ENCODE measurements around the gene DLGAP1. TPM values are rescaled to one million over a fixed set of nuclear protein-coding genes. Genes with fewer than 3 reads are reported as not detected.
A peak's percentile ranks its signal among the peaks of the same experiment; 100 is the strongest.

DLGAP1 gene
- total RNA-seq, 1 experiment from 2014 or later, result 23.0 TPM

DNA sequence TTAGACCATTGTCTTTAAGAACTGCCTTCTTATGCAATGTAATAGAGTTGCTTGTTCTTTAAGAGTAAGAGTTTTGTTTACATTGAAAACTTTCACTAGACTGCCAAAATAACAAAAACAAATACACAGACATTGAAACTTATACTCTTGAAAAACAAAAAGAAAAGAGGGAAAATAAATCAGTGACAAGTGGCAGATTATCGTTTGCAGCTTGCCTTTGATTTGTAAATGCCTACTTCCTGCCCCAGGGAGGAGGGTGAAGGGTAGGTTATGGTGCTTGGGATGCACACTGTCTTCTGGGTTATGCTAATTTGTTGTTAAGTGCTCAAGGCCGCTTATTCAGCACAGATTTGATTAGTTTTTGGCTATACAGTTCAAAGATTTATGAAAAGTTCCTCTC lies 806.5 kb downstream of the DLGAP1 start:
- H3K4me1 Mint-ChIP-seq, result peaks cover 40% of the 10 kb centered on the region

GRCh38 chr18:3648200-3648599 lies 806.9 kb downstream of the DLGAP1 start:
- DNase-seq (ENCODE audit: low spot score), result no peak
- H3K36me3 Mint-ChIP-seq, result peaks cover 5% of the 10 kb centered on the region; the same call in 1 of the 2 replicates
- peaks cover 32% of the 10 kb centered on the region for H3K27me3 Mint-ChIP-seq (ENCODE audit: low read depth)
- H3K9me3 Mint-ChIP-seq, result no peaks in the 10 kb centered on the region
- POLR2A ChIA-PET, result interaction anchor here (1.0 kb wide), 1 partner anchor 8 kb away, joined by 3 read pairs; no protein-coding TSS in a partner anchor
- no peak overlapping the region for H3K27ac Mint-ChIP-seq
- TF ChIP-seq TP53 (CRISPR knock-in tag; IDR thresholded peaks at IDR 0.05) (no peak), PRRX2 (CRISPR knock-in tag; IDR thresholded peaks at IDR 0.05) (no peak), CREB1 (CRISPR knock-in tag; IDR thresholded peaks at IDR 0.05) (no peak), NFATC4 (CRISPR knock-in tag; IDR thresholded peaks at IDR 0.05) (no peak), ZNF121 (CRISPR knock-in tag; IDR thresholded peaks at IDR 0.05) (no peak), ZNF423 (CRISPR knock-in tag; IDR thresholded peaks at IDR 0.05) (no peak), KAT7 (CRISPR knock-in tag; IDR thresholded peaks at IDR 0.05; ENCODE audit: borderline replicate concordance) (no peak), ZNF219 (CRISPR knock-in tag; IDR thresholded peaks at IDR 0.05; ENCODE audit: borderline replicate concordance) (no peak), E2F5 (CRISPR knock-in tag; IDR thresholded peaks at IDR 0.05) (no peak)
- peaks cover 38% of the 10 kb centered on the region for H3K4me1 Mint-ChIP-seq
- no peak for ATAC-seq
- CTCF ChIA-PET, result interaction anchor here (2.7 kb wide), 1 partner anchor 17 kb away, joined by 19 read pairs; no protein-coding TSS in a partner anchor
- H3K4me3 Mint-ChIP-seq, result no peak overlapping the region; the same call in 1 of the 2 replicates

More for the DNA sequence above, 806.5 kb downstream of the DLGAP1 start:
- CTCF ChIA-PET, result interaction anchor here (0.9 to 2.7 kb wide), 2 partner anchors 17 to 125 kb away, joined by 3 to 19 read pairs; no protein-coding TSS in a partner anchor
- Mint-ChIP-seq H3K9me3 (no peaks in the 10 kb centered on the region), H3K27me3 (ENCODE audit: low read depth) (peaks cover 32% of the 10 kb centered on the region), H3K27ac (no peak overlapping the region), H3K4me3 (peak overlapping the region; percentile 21; the same call in 1 of the 2 replicates), H3K36me3 (peaks cover 5% of the 10 kb centered on the region; the same call in 1 of the 2 replicates)
- DNase-seq (ENCODE audit: low spot score) (no peak), ATAC-seq (no peak)
- TF ChIP-seq, protein P1, sequence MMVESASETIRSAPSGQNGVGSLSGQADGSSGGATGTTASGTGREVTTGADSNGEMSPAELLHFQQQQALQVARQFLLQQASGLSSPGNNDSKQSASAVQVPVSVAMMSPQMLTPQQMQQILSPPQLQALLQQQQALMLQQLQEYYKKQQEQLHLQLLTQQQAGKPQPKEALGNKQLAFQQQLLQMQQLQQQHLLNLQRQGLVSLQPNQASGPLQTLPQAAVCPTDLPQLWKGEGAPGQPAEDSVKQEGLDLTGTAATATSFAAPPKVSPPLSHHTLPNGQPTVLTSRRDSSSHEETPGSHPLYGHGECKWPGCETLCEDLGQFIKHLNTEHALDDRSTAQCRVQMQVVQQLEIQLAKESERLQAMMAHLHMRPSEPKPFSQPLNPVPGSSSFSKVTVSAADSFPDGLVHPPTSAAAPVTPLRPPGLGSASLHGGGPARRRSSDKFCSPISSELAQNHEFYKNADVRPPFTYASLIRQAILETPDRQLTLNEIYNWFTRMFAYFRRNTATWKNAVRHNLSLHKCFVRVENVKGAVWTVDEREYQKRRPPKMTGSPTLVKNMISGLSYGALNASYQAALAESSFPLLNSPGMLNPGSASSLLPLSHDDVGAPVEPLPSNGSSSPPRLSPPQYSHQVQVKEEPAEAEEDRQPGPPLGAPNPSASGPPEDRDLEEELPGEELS (CRISPR knock-in tag; IDR thresholded peaks at IDR 0.05), result peak; percentile 66; the same call in 1 of the 2 replicates
- no peak for TF ChIP-seq MAX (CRISPR knock-in tag; IDR thresholded peaks at IDR 0.05)
- POLR2A ChIA-PET, result interaction anchor here (1.0 kb wide), 1 partner anchor 9 kb away, joined by 3 read pairs; no protein-coding TSS in a partner anchor

- DNase-seq (ENCODE audit: low spot score) (no peak), ATAC-seq (no peak)
- peaks cover 32% of the 10 kb centered on the region for H3K27me3 Mint-ChIP-seq (ENCODE audit: low read depth)
- H3K4me3 Mint-ChIP-seq, result no peak overlapping the region
- no peaks in the 10 kb centered on the region for H3K9me3 Mint-ChIP-seq
- TF ChIP-seq SP1 (CRISPR knock-in tag; conservative IDR thresholded peaks at IDR 0.05) (no peak), ZNF317 (CRISPR knock-in tag; IDR thresholded peaks at IDR 0.05; ENCODE audit: borderline replicate concordance, low read depth) (no peak), E2F5 (CRISPR knock-in tag; IDR thresholded peaks at IDR 0.05) (no peak), HMGA2 (CRISPR knock-in tag; IDR thresholded peaks at IDR 0.05) (no peak), ZNF121 (CRISPR knock-in tag; IDR thresholded peaks at IDR 0.05) (no peak), TEAD4 (CRISPR knock-in tag; IDR thresholded peaks at IDR 0.05) (no peak), GTF2I (CRISPR knock-in tag; conservative IDR thresholded peaks at IDR 0.05) (no peak), ZNF138 (CRISPR knock-in tag; conservative IDR thresholded peaks at IDR 0.05) (no peak), FOXK1 (CRISPR knock-in tag; IDR thresholded peaks at IDR 0.05) (no peak)
- TF ChIP-seq, protein P2, sequence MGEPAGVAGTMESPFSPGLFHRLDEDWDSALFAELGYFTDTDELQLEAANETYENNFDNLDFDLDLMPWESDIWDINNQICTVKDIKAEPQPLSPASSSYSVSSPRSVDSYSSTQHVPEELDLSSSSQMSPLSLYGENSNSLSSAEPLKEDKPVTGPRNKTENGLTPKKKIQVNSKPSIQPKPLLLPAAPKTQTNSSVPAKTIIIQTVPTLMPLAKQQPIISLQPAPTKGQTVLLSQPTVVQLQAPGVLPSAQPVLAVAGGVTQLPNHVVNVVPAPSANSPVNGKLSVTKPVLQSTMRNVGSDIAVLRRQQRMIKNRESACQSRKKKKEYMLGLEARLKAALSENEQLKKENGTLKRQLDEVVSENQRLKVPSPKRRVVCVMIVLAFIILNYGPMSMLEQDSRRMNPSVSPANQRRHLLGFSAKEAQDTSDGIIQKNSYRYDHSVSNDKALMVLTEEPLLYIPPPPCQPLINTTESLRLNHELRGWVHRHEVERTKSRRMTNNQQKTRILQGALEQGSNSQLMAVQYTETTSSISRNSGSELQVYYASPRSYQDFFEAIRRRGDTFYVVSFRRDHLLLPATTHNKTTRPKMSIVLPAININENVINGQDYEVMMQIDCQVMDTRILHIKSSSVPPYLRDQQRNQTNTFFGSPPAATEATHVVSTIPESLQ (CRISPR knock-in tag; IDR thresholded peaks at IDR 0.05), result no peak
- TF ChIP-seq, protein P3, sequence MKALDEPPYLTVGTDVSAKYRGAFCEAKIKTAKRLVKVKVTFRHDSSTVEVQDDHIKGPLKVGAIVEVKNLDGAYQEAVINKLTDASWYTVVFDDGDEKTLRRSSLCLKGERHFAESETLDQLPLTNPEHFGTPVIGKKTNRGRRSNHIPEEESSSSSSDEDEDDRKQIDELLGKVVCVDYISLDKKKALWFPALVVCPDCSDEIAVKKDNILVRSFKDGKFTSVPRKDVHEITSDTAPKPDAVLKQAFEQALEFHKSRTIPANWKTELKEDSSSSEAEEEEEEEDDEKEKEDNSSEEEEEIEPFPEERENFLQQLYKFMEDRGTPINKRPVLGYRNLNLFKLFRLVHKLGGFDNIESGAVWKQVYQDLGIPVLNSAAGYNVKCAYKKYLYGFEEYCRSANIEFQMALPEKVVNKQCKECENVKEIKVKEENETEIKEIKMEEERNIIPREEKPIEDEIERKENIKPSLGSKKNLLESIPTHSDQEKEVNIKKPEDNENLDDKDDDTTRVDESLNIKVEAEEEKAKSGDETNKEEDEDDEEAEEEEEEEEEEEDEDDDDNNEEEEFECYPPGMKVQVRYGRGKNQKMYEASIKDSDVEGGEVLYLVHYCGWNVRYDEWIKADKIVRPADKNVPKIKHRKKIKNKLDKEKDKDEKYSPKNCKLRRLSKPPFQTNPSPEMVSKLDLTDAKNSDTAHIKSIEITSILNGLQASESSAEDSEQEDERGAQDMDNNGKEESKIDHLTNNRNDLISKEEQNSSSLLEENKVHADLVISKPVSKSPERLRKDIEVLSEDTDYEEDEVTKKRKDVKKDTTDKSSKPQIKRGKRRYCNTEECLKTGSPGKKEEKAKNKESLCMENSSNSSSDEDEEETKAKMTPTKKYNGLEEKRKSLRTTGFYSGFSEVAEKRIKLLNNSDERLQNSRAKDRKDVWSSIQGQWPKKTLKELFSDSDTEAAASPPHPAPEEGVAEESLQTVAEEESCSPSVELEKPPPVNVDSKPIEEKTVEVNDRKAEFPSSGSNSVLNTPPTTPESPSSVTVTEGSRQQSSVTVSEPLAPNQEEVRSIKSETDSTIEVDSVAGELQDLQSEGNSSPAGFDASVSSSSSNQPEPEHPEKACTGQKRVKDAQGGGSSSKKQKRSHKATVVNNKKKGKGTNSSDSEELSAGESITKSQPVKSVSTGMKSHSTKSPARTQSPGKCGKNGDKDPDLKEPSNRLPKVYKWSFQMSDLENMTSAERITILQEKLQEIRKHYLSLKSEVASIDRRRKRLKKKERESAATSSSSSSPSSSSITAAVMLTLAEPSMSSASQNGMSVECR (CRISPR knock-in tag; IDR thresholded peaks at IDR 0.05; ENCODE audit: borderline replicate concordance), result no peak
- H3K4me1 Mint-ChIP-seq, result peaks cover 33% of the 10 kb centered on the region
- no peak overlapping the region for H3K27ac Mint-ChIP-seq
- CTCF ChIA-PET, result interaction anchor here (1.5 kb wide), 1 partner anchor 18 kb away, joined by 6 read pairs; no protein-coding TSS in a partner anchor
- H3K36me3 Mint-ChIP-seq, result peaks cover 2% of the 10 kb centered on the region; the same call in 1 of the 2 replicates
- POLR2A ChIA-PET, result interaction anchor here (0.9 kb wide), 1 partner anchor 44 kb away, joined by 3 read pairs; no protein-coding TSS in a partner anchor
These were observed 807.5 kb downstream of the DLGAP1 start for GRCh38 chr18:3647636-3648035.

Data from WTC11 (cell line).